Neural crest cell (in vitro differentiated cells): ENCODE data around the gene EVA1A. TPM values are rescaled to one million over a fixed set of nuclear protein-coding genes. Genes with fewer than 3 reads are reported as not detected.

Experiments
- DNase-seq: peaks from one replicate; pipeline ENCODE4 v3.0.0; 2021; ENCODE audit warnings: low read depth, mixed read lengths, low spot score
- H3K27ac Mint-ChIP-seq: one replicate; pipeline ENCODE4 v1.8.0; 2021; ENCODE audit warnings: mild to moderate bottlenecking, mixed read lengths; ENCODE audit not compliant: unreplicated experiment
- H3K27me3 Mint-ChIP-seq: 2 replicates; pipeline ENCODE4 v1.8.0; 2021; ENCODE audit warnings: low read depth, mild to moderate bottlenecking, mixed read lengths
- H3K36me3 Mint-ChIP-seq: 2 replicates; pipeline ENCODE4 v1.8.0; 2021; ENCODE audit warnings: low read depth, mild to moderate bottlenecking, mixed read lengths
- H3K4me1 Mint-ChIP-seq: 2 replicates; pipeline ENCODE4 v1.8.0; 2021; ENCODE audit warnings: mixed read lengths
- H3K4me3 Mint-ChIP-seq: one replicate; pipeline ENCODE4 v1.8.0; 2021; ENCODE audit warnings: mild to moderate bottlenecking, mixed read lengths
- H3K9me3 Mint-ChIP-seq: 2 replicates; pipeline ENCODE4 v1.8.0; 2021; ENCODE audit warnings: mixed read lengths
- total RNA-seq: library from RNA; stranded (reverse); gene quantifications from 2 replicates; pipeline ENCODE4 v1.2.1, GENCODE V29; 2021
- TF ChIP-seq, protein P1 (sequence below): fragments of 200-600 bp; sonication (generic); conservative IDR thresholded peaks from 2 replicates; pipeline ENCODE4 v1.5.0; 2021; ENCODE audit warnings: antibody characterized with exemption, mild to moderate bottlenecking

Gene EVA1A
- total RNA-seq, 1 donor from 2014 or later = 3.8 TPM

DNA sequence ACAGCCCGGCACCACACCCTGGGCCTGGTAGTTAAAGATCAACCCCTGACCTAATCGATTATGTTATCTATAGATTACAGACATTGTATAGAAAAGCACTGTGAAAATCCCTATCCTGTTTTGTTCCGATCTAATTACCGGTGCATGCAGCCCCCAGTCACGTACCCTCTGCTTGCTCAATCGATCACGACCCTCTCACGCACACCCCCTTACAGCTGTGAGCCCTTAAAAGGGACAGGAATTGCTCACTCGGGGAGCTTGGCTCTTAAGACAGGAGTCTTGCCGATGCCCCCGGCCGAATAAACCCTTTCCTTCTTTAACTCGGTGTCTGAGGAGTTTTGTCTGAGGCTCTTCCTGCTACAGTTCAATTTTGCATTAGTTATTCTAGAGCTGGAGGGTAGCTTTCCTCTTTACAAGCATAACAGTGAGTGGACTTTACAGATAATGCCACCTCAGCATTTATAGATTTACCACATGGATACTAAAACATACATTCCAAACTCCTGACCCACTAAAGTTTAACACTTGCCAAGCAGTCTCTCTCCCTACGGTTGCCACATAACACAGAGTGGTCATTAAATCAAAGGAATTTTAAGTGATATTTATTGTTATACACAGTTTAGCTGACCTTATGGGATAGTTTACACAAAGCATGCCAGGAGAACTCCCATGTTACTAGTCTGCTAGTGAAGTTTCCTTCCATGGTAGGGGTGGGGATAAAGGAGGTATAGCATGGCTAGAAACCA lies 101.0 kb downstream of the EVA1A start:
- H3K27me3 Mint-ChIP-seq = no peaks in the 10 kb centered on the region
- no peak overlapping the region for H3K27ac Mint-ChIP-seq
- TF ChIP-seq, protein P1, sequence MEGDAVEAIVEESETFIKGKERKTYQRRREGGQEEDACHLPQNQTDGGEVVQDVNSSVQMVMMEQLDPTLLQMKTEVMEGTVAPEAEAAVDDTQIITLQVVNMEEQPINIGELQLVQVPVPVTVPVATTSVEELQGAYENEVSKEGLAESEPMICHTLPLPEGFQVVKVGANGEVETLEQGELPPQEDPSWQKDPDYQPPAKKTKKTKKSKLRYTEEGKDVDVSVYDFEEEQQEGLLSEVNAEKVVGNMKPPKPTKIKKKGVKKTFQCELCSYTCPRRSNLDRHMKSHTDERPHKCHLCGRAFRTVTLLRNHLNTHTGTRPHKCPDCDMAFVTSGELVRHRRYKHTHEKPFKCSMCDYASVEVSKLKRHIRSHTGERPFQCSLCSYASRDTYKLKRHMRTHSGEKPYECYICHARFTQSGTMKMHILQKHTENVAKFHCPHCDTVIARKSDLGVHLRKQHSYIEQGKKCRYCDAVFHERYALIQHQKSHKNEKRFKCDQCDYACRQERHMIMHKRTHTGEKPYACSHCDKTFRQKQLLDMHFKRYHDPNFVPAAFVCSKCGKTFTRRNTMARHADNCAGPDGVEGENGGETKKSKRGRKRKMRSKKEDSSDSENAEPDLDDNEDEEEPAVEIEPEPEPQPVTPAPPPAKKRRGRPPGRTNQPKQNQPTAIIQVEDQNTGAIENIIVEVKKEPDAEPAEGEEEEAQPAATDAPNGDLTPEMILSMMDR = no peak

DNA sequence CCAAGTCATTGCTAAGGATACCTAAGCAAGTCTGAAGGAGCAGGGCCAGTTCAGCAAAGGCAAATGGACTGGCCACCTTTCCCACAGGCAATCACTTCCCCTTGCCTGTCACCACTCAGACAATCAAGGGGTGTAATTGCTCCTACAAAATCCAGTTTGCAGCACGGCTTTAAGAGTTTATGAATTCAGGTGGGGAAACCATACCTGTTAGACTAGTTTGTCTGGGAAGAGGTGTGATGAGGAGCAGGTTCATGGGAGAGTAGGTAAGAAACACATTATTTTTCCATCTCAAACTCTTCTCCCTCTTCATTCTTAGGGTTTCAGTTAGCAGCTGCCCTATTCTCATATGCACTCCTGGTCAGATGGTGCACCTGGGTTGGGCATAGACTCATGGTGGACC lies 102.5 kb downstream of the EVA1A start:
- TF ChIP-seq, protein P1 = no peak
- Mint-ChIP-seq H3K27me3 (no peaks in the 10 kb centered on the region), H3K4me1 (peaks cover 36% of the 10 kb centered on the region), H3K27ac (no peak overlapping the region), H3K9me3 (peaks cover 3% of the 10 kb centered on the region), H3K4me3 (no peak overlapping the region), H3K36me3 (no peaks in the 10 kb centered on the region)
- no peak for DNase-seq

More for the DNA sequence above, 101.0 kb downstream of the EVA1A start:
- no peak overlapping the region for H3K4me3 Mint-ChIP-seq
- DNase-seq = no peak
- H3K9me3 Mint-ChIP-seq = peaks cover 3% of the 10 kb centered on the region
- peaks cover 26% of the 10 kb centered on the region for H3K4me1 Mint-ChIP-seq
- no peaks in the 10 kb centered on the region for H3K36me3 Mint-ChIP-seq

DNA sequence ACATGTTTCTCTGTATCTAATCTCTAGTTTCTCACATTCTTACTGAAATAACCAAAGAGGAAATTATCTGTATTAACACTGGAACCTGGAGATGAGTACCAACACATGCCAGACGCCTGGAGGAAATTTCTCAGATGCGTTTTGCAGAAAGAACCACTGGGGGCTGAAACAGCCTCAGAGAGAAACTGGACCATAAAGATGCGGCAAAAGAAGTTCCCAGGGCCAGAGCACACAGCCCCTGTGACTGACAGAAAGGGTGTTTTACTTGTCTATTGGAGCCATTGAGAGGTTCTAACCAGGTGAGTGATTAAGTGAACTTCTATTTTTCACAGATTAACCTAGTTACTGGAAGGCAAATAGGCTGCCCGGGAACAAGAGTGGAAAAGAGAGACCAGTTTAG lies 103.9 kb downstream of the EVA1A start:
- no peaks in the 10 kb centered on the region for H3K27me3 Mint-ChIP-seq
- TF ChIP-seq, protein P1 = no peak
- H3K4me3 Mint-ChIP-seq = no peak overlapping the region
- peaks cover 3% of the 10 kb centered on the region for H3K36me3 Mint-ChIP-seq
- DNase-seq = no peak
- H3K27ac Mint-ChIP-seq = no peak overlapping the region
- peaks cover 31% of the 10 kb centered on the region for H3K4me1 Mint-ChIP-seq
- peaks cover 3% of the 10 kb centered on the region for H3K9me3 Mint-ChIP-seq

DNA sequence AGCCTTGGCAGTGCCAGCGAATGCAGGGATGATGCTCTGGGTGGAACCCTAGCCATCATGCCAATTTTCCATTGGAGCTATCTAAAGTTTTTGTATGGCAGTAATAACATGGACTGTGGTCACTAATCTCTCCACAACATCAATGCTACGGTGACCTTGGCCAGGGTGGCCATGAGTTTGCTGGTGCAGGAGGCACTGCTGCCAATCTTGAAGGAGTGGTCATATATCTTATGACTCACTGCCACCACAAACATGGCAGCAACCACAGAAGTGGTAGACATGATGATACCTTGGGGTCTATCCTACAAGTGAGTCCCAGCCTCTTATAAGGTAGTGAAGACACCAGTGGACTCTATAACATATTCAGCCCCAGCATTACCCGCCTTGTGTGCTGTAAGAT lies 104.6 kb downstream of the EVA1A start:
- H3K4me3 Mint-ChIP-seq = no peak overlapping the region
- TF ChIP-seq, protein P1 = no peak
- peaks cover 26% of the 10 kb centered on the region for H3K4me1 Mint-ChIP-seq
- no peak overlapping the region for H3K27ac Mint-ChIP-seq
- no peaks in the 10 kb centered on the region for H3K27me3 Mint-ChIP-seq
- DNase-seq = no peak
- H3K36me3 Mint-ChIP-seq = peaks cover 3% of the 10 kb centered on the region
- peaks cover 7% of the 10 kb centered on the region for H3K9me3 Mint-ChIP-seq

DNA sequence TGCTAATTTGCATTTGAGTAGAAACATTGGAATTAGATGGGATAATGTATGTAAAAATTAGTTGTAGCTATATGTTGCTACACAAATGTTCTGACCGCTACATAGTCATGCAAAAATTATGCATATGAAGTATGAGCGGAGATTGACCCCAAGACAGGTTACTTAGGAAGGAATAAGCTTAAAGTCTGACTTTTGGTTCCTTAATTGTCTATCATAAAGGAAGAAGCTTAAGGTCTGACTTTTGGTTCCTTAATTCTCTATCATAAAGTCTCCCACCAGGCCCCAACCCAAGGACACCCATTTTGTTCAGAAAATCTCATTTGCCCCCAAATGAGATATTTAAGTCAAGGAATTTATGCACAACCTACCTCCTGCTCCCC lies 106.5 kb downstream of the EVA1A start:
- Mint-ChIP-seq H3K36me3 (peaks cover 5% of the 10 kb centered on the region), H3K9me3 (peaks cover 8% of the 10 kb centered on the region), H3K4me1 (peaks cover 22% of the 10 kb centered on the region), H3K27me3 (no peaks in the 10 kb centered on the region), H3K4me3 (peak overlapping the region; percentile 5), H3K27ac (peak overlapping the region; percentile 2)
- DNase-seq = no peak
- TF ChIP-seq, protein P1 = no peak
